K562 (cell line): Measurements from ENCODE around the gene STYX.

Source experiments
- POLR2A ChIP-seq: fragments of 450-650 bp; conservative IDR thresholded peaks from 2 replicates; pipeline ENCODE4 v1.6.1; 2016
- POLR2AphosphoS5 ChIP-seq: IDR thresholded peaks from 2 replicates; pipeline ENCODE4 v1.6.1; 2011; ENCODE audit warnings: mild to moderate bottlenecking, low read depth, low read length, moderate library complexity; ENCODE audit not compliant: control insufficient read depth, insufficient read depth

GRCh38 chr14:52797653-52798052, 67.7 kb downstream of the STYX start:
- TF ChIP-seq POLR2A, result no peak
- TF ChIP-seq POLR2AphosphoS5, result no peak
